Measurements from ENCODE around the gene NINJ2. TPM values are rescaled to one million over a fixed set of nuclear protein-coding genes. Genes with fewer than 3 reads are reported as not detected.

NINJ2 gene
- total RNA-seq, 4 donors from 2014 or later: 1.4 to 8.0 (median 5.6) TPM

DNA sequence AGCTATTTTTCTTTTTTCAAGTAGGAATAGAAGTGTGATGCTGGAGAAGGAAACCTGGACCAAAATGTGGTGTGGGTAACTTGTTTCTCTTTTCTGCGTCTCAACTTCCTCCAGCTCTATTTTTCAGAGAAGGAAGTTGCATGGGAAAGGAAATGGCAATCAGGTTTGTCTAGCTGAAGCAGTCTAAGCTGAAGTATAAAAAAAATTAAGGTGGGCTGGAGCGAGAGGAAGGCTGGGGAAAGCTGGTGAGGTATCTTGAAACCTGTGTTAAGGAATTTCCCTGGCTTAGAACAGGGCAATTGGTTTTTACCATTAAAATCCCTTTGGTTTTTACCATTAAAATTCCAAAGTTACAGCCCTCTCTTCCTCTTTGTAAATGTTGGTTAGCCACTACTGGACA lies 34.2 kb upstream of the NINJ2 start:
- WGBS, 2 donors (ENCODE audit: low coverage in 1 of 2): 67 to 74% methylated on average over 2 of the region's 2 CpGs
- intact Hi-C loops (cut with DNase I; ENCODE audit: low total_unique reads): no loop called here
- DNase-seq: no peak
- Histone ChIP-seq H3K9me3 (peaks cover 14 to 16% of the 10 kb centered on the region in 2 donors), H3K27ac (no peak overlapping the region), H3K4me3 (no peak overlapping the region), H3K4me1 (no peaks in the 10 kb centered on the region), H3K36me3 (no peaks in the 10 kb centered on the region), H3K27me3 (no peaks in the 10 kb centered on the region)
- in situ Hi-C loops (cut with MboI; ENCODE audit: low pct_ligation_motif_present in 1 of 4, low pct_unique_long_range_greater_than_20kb in 1 of 4, low sequenced_read_pairs in 3 of 4): no loop called here
- no peak for TF ChIP-seq EP300 (IDR thresholded peaks at IDR 0.05; ENCODE audit: low read depth)
- TF ChIP-seq POLR2A (IDR thresholded peaks at IDR 0.05): no peak
- TF ChIP-seq CTCF (IDR thresholded peaks at IDR 0.05): no peak
- no peak for TF ChIP-seq POLR2AphosphoS5 (IDR thresholded peaks at IDR 0.05)

GRCh38 chr12:694734-695503 lies 31.7 kb upstream of the NINJ2 start:
- DNase-seq: no peak
- WGBS, 2 donors (ENCODE audit: low coverage in 1 of 2): 93 to 94% methylated on average over 25 to 27 of the region's 27 CpGs
- Histone ChIP-seq H3K4me3 (no peak overlapping the region), H3K27ac (no peak overlapping the region), H3K4me1 (no peaks in the 10 kb centered on the region), H3K27me3 (no peaks in the 10 kb centered on the region), H3K36me3 (no peaks in the 10 kb centered on the region), H3K9me3 (peaks cover 14 to 16% of the 10 kb centered on the region in 2 donors)
- intact Hi-C loops (cut with DNase I; ENCODE audit: low total_unique reads) (loop anchor here (1.0 kb wide), 1 partner anchor 48 kb away; no protein-coding TSS in a partner anchor), in situ Hi-C loops (cut with MboI; ENCODE audit: low pct_ligation_motif_present in 1 of 4, low pct_unique_long_range_greater_than_20kb in 1 of 4, low sequenced_read_pairs in 3 of 4) (no loop called here)
- no peak for TF ChIP-seq EP300 (IDR thresholded peaks at IDR 0.05; ENCODE audit: low read depth)
- no peak for TF ChIP-seq POLR2AphosphoS5 (IDR thresholded peaks at IDR 0.05)
- no peak for TF ChIP-seq POLR2A (IDR thresholded peaks at IDR 0.05)
- no peak for TF ChIP-seq CTCF (IDR thresholded peaks at IDR 0.05)

DNA sequence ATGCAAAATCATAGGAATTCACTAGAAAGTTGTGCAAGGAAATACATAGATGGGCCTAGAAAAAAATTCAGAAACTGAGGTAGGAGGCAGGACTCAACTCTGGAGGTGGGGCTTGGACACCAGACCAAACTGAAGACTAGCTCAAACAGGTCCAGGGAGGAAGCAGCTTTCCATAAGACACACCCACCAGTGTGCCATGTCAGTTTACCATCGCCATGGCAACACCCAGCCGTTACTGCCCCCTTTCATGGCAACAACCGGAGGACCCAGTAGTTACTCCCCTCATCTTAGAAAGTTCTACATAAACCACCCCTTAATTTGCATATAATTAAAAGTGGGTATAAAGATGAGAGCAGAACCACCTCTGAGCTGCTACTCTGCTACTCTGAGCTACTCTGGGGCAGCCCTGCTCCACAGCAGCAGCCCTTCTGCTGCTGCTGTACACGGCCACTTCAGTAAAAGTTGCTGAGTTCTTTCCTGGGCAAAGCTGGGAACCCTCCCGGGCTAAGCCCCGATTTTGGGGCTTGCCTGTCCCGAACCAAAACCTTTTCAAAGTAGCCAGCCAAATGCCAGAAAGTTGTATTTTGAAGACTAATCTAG lies 30.8 kb upstream of the NINJ2 start:
- H3K36me3 ChIP-seq: no peaks in the 10 kb centered on the region
- H3K27me3 ChIP-seq: no peaks in the 10 kb centered on the region
- H3K4me1 ChIP-seq: no peaks in the 10 kb centered on the region
- WGBS, 2 donors (ENCODE audit: low coverage in 1 of 2): 82% methylated on average over 7 of the region's 7 CpGs; no CpG with 5 or more reads in 1 of the 2 donors
- in situ Hi-C loops (cut with MboI; ENCODE audit: low pct_ligation_motif_present in 1 of 4, low pct_unique_long_range_greater_than_20kb in 1 of 4, low sequenced_read_pairs in 3 of 4) (no loop called here), intact Hi-C loops (cut with DNase I; ENCODE audit: low total_unique reads) (loop anchor here (1.0 kb wide), 1 partner anchor 49 kb away; no protein-coding TSS in a partner anchor)
- H3K4me3 ChIP-seq: no peak overlapping the region
- DNase-seq: no peak
- TF ChIP-seq CTCF (IDR thresholded peaks at IDR 0.05) (no peak), POLR2A (IDR thresholded peaks at IDR 0.05) (no peak), POLR2AphosphoS5 (IDR thresholded peaks at IDR 0.05) (no peak), EP300 (IDR thresholded peaks at IDR 0.05; ENCODE audit: low read depth) (no peak)
- no peak overlapping the region for H3K27ac ChIP-seq
- H3K9me3 ChIP-seq: peaks cover 13 to 15% of the 10 kb centered on the region in 2 donors

DNA sequence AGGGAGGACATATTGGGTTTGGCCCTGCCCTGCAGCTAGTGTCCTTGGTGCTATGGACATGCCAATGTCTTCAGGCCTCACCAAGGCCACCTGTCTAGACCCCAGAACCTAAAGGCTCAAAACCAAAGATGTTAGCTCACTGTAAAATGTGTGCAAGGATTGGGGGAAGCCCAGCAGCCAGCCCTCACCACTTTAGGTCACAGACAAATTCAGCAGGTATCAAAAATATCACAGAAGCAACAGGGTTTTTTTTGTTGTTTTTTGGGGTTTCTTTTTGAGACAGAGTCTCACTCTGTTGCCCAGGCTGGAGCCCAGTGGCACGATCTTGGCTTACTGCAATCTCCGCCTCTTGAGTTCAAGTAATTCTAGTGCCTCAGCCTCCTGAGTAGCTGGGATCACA lies 29.0 kb upstream of the NINJ2 start:
- no peaks in the 10 kb centered on the region for H3K36me3 ChIP-seq
- H3K4me3 ChIP-seq: no peak overlapping the region
- H3K4me1 ChIP-seq: no peaks in the 10 kb centered on the region
- no peak overlapping the region for H3K27ac ChIP-seq
- no peaks in the 10 kb centered on the region for H3K27me3 ChIP-seq
- 82 to 100% methylated on average over 1 to 2 of the region's 2 CpGs for WGBS, 2 donors (ENCODE audit: low coverage in 1 of 2)
- TF ChIP-seq EP300 (IDR thresholded peaks at IDR 0.05; ENCODE audit: low read depth) (no peak), POLR2AphosphoS5 (IDR thresholded peaks at IDR 0.05) (no peak), POLR2A (IDR thresholded peaks at IDR 0.05) (no peak), CTCF (IDR thresholded peaks at IDR 0.05) (no peak)
- H3K9me3 ChIP-seq: no peaks in the 10 kb centered on the region
- intact Hi-C loops (cut with DNase I; ENCODE audit: low total_unique reads): no loop called here
- in situ Hi-C loops (cut with MboI; ENCODE audit: low pct_ligation_motif_present in 1 of 4, low pct_unique_long_range_greater_than_20kb in 1 of 4, low sequenced_read_pairs in 3 of 4): no loop called here
- DNase-seq: no peak
